ENCODE data around the gene TMEM62. TPM values are rescaled to one million over a fixed set of nuclear protein-coding genes. Genes with fewer than 3 reads are reported as not detected.

The TMEM62 gene
- total and polyA plus RNA-seq, 2 experiments from 2014 or later, result 6.5 to 11.2 TPM

DNA sequence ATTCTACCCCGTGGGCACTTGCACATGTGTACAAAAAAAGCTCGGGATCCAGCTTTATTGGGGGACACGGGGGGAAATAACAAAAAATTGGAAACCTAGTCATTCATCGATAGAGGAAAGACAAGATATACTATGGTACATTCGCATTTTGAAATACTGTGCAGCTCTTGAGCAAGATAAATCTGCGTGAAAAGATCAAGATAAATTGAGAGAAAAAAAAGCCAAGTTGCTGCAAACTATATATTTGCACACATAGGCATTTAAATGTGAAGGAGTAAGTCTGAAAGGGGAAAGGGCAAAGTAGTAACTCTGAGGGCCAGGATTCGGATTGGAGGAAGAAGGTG, 26.9 kb upstream of the TMEM62 start:
- Histone ChIP-seq H3K4me2 (ENCODE audit: unreplicated experiment) (peak overlapping the region; percentile 95), H3K4me1 (ENCODE audit: insufficient read depth) (peaks cover 17% of the 10 kb centered on the region), H3K9me2 (ENCODE audit: insufficient read depth) (no peaks in the 10 kb centered on the region), H3K4me3 (peak overlapping the region; percentile 87), H3K9ac (peak overlapping the region; percentile 86), H2AFZ (peak overlapping the region; percentile 95), H3K79me2 (ENCODE audit: insufficient read depth) (peaks cover 49% of the 10 kb centered on the region), H3K27ac (peak overlapping the region; percentile 80), H3K36me3 (ENCODE audit: low read depth) (no peaks in the 10 kb centered on the region), H3K27me3 (replicated peaks; ENCODE audit: insufficient read depth) (no peaks in the 10 kb centered on the region), H4K20me1 (ENCODE audit: insufficient read depth) (no peaks in the 10 kb centered on the region), H3F3A (ENCODE audit: insufficient read depth) (no peaks in the 10 kb centered on the region), H3K9me3 (ENCODE audit: low read depth) (no peaks in the 10 kb centered on the region)
- TF ChIP-seq EZH2phosphoT487 (IDR thresholded peaks at IDR 0.05; ENCODE audit: insufficient read depth, low read depth) (no peak), EZH2 (IDR thresholded peaks at IDR 0.05; ENCODE audit: insufficient read depth, poor library complexity, severe bottlenecking) (no peak)
- WGBS, 2 experiments (ENCODE audit: low coverage in 1 of 2, low lambda C conversion rate in 2 of 2, missing lambda C conversion rate in 2 of 2), result 15 to 20% methylated on average over 7 of the region's 7 CpGs
- DNase-seq, result no peak
- in situ Hi-C loops (cut with MboI), result no loop called here

DNA sequence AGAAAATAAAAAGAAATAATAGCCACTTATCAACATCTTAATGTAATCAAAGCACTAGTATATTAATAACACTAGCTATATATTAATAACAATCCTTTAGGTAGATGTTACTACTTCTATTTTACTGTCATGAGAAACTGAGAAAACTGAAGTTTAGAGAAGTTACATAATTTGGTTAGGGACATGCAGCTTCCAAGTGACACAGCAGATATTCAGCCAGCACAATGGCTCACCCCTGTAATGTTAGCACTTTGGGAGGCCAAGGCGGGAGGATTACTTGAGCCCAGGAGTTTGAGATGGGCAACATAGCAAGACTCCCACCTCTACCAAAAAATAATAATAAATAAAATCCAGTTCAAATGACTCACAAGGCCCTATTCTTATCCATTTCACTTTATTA, 25.6 kb upstream of the TMEM62 start:
- no peak for DNase-seq
- Histone ChIP-seq H3K27me3 (replicated peaks; ENCODE audit: insufficient read depth) (no peaks in the 10 kb centered on the region), H3K36me3 (ENCODE audit: low read depth) (no peaks in the 10 kb centered on the region), H3K9ac (no peak overlapping the region), H3K4me1 (ENCODE audit: insufficient read depth) (peaks cover 17% of the 10 kb centered on the region), H3K4me2 (ENCODE audit: unreplicated experiment) (no peak overlapping the region), H3K27ac (no peak overlapping the region), H3K9me3 (ENCODE audit: low read depth) (no peaks in the 10 kb centered on the region), H3K9me2 (ENCODE audit: insufficient read depth) (no peaks in the 10 kb centered on the region), H2AFZ (no peak overlapping the region; the same call in 1 of the 2 replicates), H4K20me1 (ENCODE audit: insufficient read depth) (no peaks in the 10 kb centered on the region), H3F3A (ENCODE audit: insufficient read depth) (no peaks in the 10 kb centered on the region), H3K4me3 (no peak overlapping the region), H3K79me2 (ENCODE audit: insufficient read depth) (peaks cover 36% of the 10 kb centered on the region)
- TF ChIP-seq EZH2phosphoT487 (IDR thresholded peaks at IDR 0.05; ENCODE audit: insufficient read depth, low read depth) (no peak), EZH2 (IDR thresholded peaks at IDR 0.05; ENCODE audit: insufficient read depth, poor library complexity, severe bottlenecking) (no peak)
- in situ Hi-C loops (cut with MboI), result no loop called here
- WGBS, 2 experiments (ENCODE audit: low coverage in 1 of 2, low lambda C conversion rate in 2 of 2, missing lambda C conversion rate in 2 of 2), result 91 to 100% methylated on average over 1 of the region's 1 CpG

DNA sequence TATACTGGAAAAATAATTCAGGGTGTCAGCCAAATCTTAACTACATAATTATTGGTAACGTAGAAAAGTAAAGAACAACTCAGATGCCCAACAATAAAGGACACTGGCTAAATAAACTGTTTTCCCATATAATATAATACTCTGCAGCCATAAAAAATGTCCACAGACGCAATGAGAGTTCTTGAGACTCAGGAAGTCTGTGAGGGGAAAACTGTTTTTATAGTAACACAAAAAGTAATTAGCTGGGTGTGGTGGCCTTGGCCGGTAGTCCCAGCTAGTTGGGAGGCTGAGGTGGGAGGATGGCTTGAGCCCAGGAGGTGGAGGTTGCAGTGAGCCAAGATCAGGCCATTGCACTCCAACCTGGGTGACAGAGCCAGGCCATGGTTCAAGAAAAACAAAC, 22.0 kb upstream of the TMEM62 start:
- DNase-seq, result no peak
- Histone ChIP-seq H3K9me3 (ENCODE audit: low read depth) (no peaks in the 10 kb centered on the region), H3K4me2 (ENCODE audit: unreplicated experiment) (no peak overlapping the region), H2AFZ (no peak overlapping the region), H3K4me3 (no peak overlapping the region), H3K36me3 (ENCODE audit: low read depth) (no peaks in the 10 kb centered on the region), H3K79me2 (ENCODE audit: insufficient read depth) (peaks cover 1% of the 10 kb centered on the region), H3K27ac (no peak overlapping the region), H3F3A (ENCODE audit: insufficient read depth) (no peaks in the 10 kb centered on the region), H3K9ac (no peak overlapping the region), H3K9me2 (ENCODE audit: insufficient read depth) (no peaks in the 10 kb centered on the region), H4K20me1 (ENCODE audit: insufficient read depth) (no peaks in the 10 kb centered on the region), H3K4me1 (ENCODE audit: insufficient read depth) (peaks cover 3% of the 10 kb centered on the region; the same call in 1 of the 2 replicates), H3K27me3 (replicated peaks; ENCODE audit: insufficient read depth) (no peaks in the 10 kb centered on the region)
- WGBS, 2 experiments (ENCODE audit: low coverage in 1 of 2, low lambda C conversion rate in 2 of 2, missing lambda C conversion rate in 2 of 2), result 59 to 74% methylated on average over 3 of the region's 3 CpGs
- TF ChIP-seq EZH2 (IDR thresholded peaks at IDR 0.05; ENCODE audit: insufficient read depth, poor library complexity, severe bottlenecking), result no peak
- TF ChIP-seq EZH2phosphoT487 (IDR thresholded peaks at IDR 0.05; ENCODE audit: insufficient read depth, low read depth), result no peak
- in situ Hi-C loops (cut with MboI), result no loop called here

DNA sequence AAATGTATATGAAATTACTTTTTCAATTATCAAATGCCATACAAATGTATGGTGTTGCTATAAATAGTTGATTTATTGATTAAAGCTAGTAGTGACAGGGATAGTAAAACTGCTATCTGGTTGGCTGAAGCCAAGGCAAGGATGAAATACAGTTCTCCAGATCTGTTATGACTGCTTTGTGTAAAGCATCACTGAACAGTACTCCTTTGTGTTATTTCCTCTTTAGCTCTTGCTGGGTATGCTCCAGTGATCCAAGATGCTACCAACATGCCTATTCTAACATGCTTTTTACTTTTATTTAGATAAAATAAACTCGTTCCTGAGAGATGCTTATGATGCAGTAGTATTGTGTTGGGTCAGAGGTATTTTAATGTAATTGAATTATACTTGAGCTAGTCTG, 15.1 kb upstream of the TMEM62 start:
- no peaks in the 10 kb centered on the region for H4K20me1 ChIP-seq (ENCODE audit: insufficient read depth)
- H3K4me2 ChIP-seq (ENCODE audit: unreplicated experiment), result no peak overlapping the region
- no peaks in the 10 kb centered on the region for H3K36me3 ChIP-seq (ENCODE audit: low read depth)
- H3F3A ChIP-seq (ENCODE audit: insufficient read depth), result peaks cover 12% of the 10 kb centered on the region; the same call in 1 of the 2 replicates
- no peak overlapping the region for H3K9ac ChIP-seq
- H3K27ac ChIP-seq, result no peak overlapping the region
- H3K4me1 ChIP-seq (ENCODE audit: insufficient read depth), result peaks cover 6% of the 10 kb centered on the region
- in situ Hi-C loops (cut with MboI), result no loop called here
- H3K79me2 ChIP-seq (ENCODE audit: insufficient read depth), result no peaks in the 10 kb centered on the region
- no peaks in the 10 kb centered on the region for H3K9me2 ChIP-seq (ENCODE audit: insufficient read depth)
- no peaks in the 10 kb centered on the region for H3K27me3 ChIP-seq (replicated peaks; ENCODE audit: insufficient read depth)
- no peak for TF ChIP-seq EZH2phosphoT487 (IDR thresholded peaks at IDR 0.05; ENCODE audit: insufficient read depth, low read depth)
- TF ChIP-seq EZH2 (IDR thresholded peaks at IDR 0.05; ENCODE audit: insufficient read depth, poor library complexity, severe bottlenecking), result no peak
- DNase-seq, result no peak
- H3K4me3 ChIP-seq, result no peak overlapping the region
- no peaks in the 10 kb centered on the region for H3K9me3 ChIP-seq (ENCODE audit: low read depth)
- WGBS, 2 experiments (ENCODE audit: low coverage in 1 of 2, low lambda C conversion rate in 2 of 2, missing lambda C conversion rate in 2 of 2), result 25% methylated on average over 1 of the region's 1 CpG
- no peak overlapping the region for H2AFZ ChIP-seq

DNA sequence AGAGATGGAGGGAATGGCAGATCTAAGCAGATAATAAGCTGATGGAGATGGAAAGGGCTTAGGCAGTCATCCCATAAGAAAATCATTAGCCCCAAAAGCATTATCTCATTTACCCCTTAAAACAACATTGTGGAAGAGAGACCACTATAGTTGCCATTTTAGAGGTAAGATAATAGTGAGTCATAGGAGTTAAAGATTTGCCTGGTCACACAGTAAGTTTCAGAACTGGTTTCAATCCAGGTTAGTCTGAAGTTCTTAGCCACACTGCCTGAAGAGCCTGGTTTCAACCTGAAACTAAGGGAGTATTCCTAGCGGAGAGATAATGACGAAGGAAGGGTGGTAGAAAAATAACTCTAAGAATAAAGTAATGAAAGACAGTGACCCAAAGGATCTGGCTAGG, 14.6 kb upstream of the TMEM62 start:
- Histone ChIP-seq H3K9ac (no peak overlapping the region), H3K9me2 (ENCODE audit: insufficient read depth) (no peaks in the 10 kb centered on the region), H3F3A (ENCODE audit: insufficient read depth) (peaks cover 14% of the 10 kb centered on the region; the same call in 1 of the 2 replicates), H3K9me3 (ENCODE audit: low read depth) (no peaks in the 10 kb centered on the region), H2AFZ (no peak overlapping the region), H3K4me3 (no peak overlapping the region), H3K27me3 (replicated peaks; ENCODE audit: insufficient read depth) (no peaks in the 10 kb centered on the region), H3K36me3 (ENCODE audit: low read depth) (no peaks in the 10 kb centered on the region), H4K20me1 (ENCODE audit: insufficient read depth) (no peaks in the 10 kb centered on the region), H3K79me2 (ENCODE audit: insufficient read depth) (no peaks in the 10 kb centered on the region), H3K4me1 (ENCODE audit: insufficient read depth) (peaks cover 6% of the 10 kb centered on the region), H3K4me2 (ENCODE audit: unreplicated experiment) (no peak overlapping the region), H3K27ac (no peak overlapping the region)
- in situ Hi-C loops (cut with MboI), result no loop called here
- DNase-seq, result no peak
- TF ChIP-seq EZH2phosphoT487 (IDR thresholded peaks at IDR 0.05; ENCODE audit: insufficient read depth, low read depth), result no peak
- no peak for TF ChIP-seq EZH2 (IDR thresholded peaks at IDR 0.05; ENCODE audit: insufficient read depth, poor library complexity, severe bottlenecking)
- 73 to 86% methylated on average over 2 of the region's 2 CpGs for WGBS, 2 experiments (ENCODE audit: low coverage in 1 of 2, low lambda C conversion rate in 2 of 2, missing lambda C conversion rate in 2 of 2)

All from GM23248 (cell line).